SK-N-SH treated with all-trans-retinoic acid at 6 μM for 48 hours (cell line): ENCODE results near the gene C18orf54.

ENCODE experiments used
- ESRRG ChIP-seq: fragments of 250-450 bp; sonication (Bioruptor Pico); IDR thresholded peaks from 2 replicates; pipeline ENCODE4 v1.6.1; 2021; ENCODE audit warnings: mild to moderate bottlenecking
- GLIS3 ChIP-seq: fragments of 250-450 bp; sonication (Bioruptor Pico); IDR thresholded peaks from 2 replicates; pipeline ENCODE4 v1.5.0; 2020; ENCODE audit warnings: mild to moderate bottlenecking, moderate library complexity
- PATZ1 ChIP-seq: fragments of 250-450 bp; sonication (Bioruptor Pico); IDR thresholded peaks from 2 replicates; pipeline ENCODE4 v1.8.0; 2020; ENCODE audit warnings: mild to moderate bottlenecking, moderate library complexity, borderline replicate concordance
- PPARA ChIP-seq: fragments of 250-450 bp; sonication (Bioruptor Pico); IDR thresholded peaks from 2 replicates; pipeline ENCODE4 v1.5.0; 2020; ENCODE audit warnings: mild to moderate bottlenecking, borderline replicate concordance
- TCF4 ChIP-seq: fragments of 250-450 bp; sonication (Bioruptor Pico); IDR thresholded peaks from 2 replicates; pipeline ENCODE4 v1.8.0; 2021; ENCODE audit warnings: mild to moderate bottlenecking, moderate library complexity, borderline replicate concordance
- ZC3H10 ChIP-seq: fragments of 250-450 bp; sonication (Bioruptor Pico); IDR thresholded peaks from 2 replicates; pipeline ENCODE4 v1.5.1; 2021; ENCODE audit warnings: mild to moderate bottlenecking, moderate library complexity
- ZFP3 ChIP-seq: fragments of 250-450 bp; sonication (Bioruptor Pico); IDR thresholded peaks from 2 replicates; pipeline ENCODE4 v1.5.0; 2020; ENCODE audit warnings: mild to moderate bottlenecking, moderate library complexity
- ZFP30 ChIP-seq: fragments of 450-650 bp; formaldehyde crosslinking; IDR thresholded peaks from 2 replicates; pipeline ENCODE4 v1.5.0; 2022; ENCODE audit warnings: mild to moderate bottlenecking, moderate library complexity
- ZNF565 ChIP-seq: fragments of 450-650 bp; formaldehyde crosslinking; conservative IDR thresholded peaks from 2 replicates; pipeline ENCODE4 v1.5.0; 2020; ENCODE audit warnings: low read depth, mild to moderate bottlenecking, moderate library complexity
- ZNF70 ChIP-seq: fragments of 450-650 bp; formaldehyde crosslinking; IDR thresholded peaks from 2 replicates; pipeline ENCODE4 v1.5.0; 2020; ENCODE audit warnings: mild to moderate bottlenecking, moderate library complexity
- TF ChIP-seq, protein P1 (sequence below): fragments of 250-450 bp; sonication (Bioruptor Pico); IDR thresholded peaks from 2 replicates; pipeline ENCODE4 v1.8.0; 2021; ENCODE audit warnings: low read depth, mild to moderate bottlenecking, moderate library complexity, borderline replicate concordance
- TF ChIP-seq, protein P2 (sequence below): fragments of 250-450 bp; sonication (Bioruptor Pico); IDR thresholded peaks from 2 replicates; pipeline ENCODE4 v1.5.1; 2020; ENCODE audit warnings: low read depth, mild to moderate bottlenecking, moderate library complexity
- TF ChIP-seq, protein P3 (sequence below): fragments of 250-450 bp; sonication (Bioruptor Pico); IDR thresholded peaks from 2 replicates; pipeline ENCODE4 v1.5.1; 2021; ENCODE audit warnings: mild to moderate bottlenecking, moderate library complexity

DNA sequence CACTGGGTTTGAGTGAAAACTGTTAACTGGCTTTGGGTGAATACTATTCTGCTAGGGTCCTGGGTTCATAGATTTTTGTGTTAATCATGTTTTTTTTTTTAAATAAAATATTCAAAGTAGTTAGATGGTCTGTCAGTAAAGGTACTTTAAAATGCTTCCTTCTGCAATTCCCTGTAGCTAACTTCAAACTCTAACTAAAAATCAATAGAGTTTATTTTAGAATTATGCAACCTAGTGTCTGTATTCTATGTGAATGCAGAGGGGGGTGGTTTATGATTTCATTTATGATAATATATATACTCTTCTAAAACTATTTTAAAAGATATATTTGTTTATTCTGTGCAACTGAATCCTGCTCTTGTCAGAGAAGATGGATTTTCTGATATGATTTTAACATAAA is 27.9 kb upstream of the C18orf54 start:
- no peak for TF ChIP-seq GLIS3 (CRISPR knock-in tag)
- no peak for TF ChIP-seq PPARA (CRISPR knock-in tag)
- TF ChIP-seq, protein P1, sequence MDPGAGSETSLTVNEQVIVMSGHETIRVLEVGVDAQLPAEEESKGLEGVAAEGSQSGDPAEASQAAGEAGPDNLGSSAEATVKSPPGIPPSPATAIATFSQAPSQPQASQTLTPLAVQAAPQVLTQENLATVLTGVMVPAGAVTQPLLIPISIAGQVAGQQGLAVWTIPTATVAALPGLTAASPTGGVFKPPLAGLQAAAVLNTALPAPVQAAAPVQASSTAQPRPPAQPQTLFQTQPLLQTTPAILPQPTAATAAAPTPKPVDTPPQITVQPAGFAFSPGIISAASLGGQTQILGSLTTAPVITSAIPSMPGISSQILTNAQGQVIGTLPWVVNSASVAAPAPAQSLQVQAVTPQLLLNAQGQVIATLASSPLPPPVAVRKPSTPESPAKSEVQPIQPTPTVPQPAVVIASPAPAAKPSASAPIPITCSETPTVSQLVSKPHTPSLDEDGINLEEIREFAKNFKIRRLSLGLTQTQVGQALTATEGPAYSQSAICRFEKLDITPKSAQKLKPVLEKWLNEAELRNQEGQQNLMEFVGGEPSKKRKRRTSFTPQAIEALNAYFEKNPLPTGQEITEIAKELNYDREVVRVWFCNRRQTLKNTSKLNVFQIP (CRISPR knock-in tag) = no peak
- TF ChIP-seq TCF4 (CRISPR knock-in tag) = no peak
- no peak for TF ChIP-seq PATZ1 (CRISPR knock-in tag)
- no peak for TF ChIP-seq ZC3H10
- TF ChIP-seq ZFP3 (CRISPR knock-in tag) = no peak
- TF ChIP-seq ZNF70 (CRISPR knock-in tag) = no peak
- TF ChIP-seq ZFP30 (CRISPR knock-in tag) = no peak
- TF ChIP-seq, protein P2, sequence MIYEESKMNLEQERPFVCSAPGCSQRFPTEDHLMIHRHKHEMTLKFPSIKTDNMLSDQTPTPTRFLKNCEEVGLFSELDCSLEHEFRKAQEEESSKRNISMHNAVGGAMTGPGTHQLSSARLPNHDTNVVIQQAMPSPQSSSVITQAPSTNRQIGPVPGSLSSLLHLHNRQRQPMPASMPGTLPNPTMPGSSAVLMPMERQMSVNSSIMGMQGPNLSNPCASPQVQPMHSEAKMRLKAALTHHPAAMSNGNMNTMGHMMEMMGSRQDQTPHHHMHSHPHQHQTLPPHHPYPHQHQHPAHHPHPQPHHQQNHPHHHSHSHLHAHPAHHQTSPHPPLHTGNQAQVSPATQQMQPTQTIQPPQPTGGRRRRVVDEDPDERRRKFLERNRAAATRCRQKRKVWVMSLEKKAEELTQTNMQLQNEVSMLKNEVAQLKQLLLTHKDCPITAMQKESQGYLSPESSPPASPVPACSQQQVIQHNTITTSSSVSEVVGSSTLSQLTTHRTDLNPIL (CRISPR knock-in tag) = no peak
- no peak for TF ChIP-seq ESRRG (CRISPR knock-in tag)
- TF ChIP-seq, protein P3, sequence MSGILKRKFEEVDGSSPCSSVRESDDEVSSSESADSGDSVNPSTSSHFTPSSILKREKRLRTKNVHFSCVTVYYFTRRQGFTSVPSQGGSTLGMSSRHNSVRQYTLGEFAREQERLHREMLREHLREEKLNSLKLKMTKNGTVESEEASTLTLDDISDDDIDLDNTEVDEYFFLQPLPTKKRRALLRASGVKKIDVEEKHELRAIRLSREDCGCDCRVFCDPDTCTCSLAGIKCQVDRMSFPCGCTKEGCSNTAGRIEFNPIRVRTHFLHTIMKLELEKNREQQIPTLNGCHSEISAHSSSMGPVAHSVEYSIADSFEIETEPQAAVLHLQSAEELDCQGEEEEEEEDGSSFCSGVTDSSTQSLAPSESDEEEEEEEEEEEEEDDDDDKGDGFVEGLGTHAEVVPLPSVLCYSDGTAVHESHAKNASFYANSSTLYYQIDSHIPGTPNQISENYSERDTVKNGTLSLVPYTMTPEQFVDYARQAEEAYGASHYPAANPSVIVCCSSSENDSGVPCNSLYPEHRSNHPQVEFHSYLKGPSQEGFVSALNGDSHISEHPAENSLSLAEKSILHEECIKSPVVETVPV (CRISPR knock-in tag) = no peak
- TF ChIP-seq ZNF565 (CRISPR knock-in tag) = no peak
